Measurements from ENCODE around the gene TARS3.
A peak's percentile ranks its signal among the peaks of the same experiment; 100 is the strongest.

The TARS3 gene

DNA sequence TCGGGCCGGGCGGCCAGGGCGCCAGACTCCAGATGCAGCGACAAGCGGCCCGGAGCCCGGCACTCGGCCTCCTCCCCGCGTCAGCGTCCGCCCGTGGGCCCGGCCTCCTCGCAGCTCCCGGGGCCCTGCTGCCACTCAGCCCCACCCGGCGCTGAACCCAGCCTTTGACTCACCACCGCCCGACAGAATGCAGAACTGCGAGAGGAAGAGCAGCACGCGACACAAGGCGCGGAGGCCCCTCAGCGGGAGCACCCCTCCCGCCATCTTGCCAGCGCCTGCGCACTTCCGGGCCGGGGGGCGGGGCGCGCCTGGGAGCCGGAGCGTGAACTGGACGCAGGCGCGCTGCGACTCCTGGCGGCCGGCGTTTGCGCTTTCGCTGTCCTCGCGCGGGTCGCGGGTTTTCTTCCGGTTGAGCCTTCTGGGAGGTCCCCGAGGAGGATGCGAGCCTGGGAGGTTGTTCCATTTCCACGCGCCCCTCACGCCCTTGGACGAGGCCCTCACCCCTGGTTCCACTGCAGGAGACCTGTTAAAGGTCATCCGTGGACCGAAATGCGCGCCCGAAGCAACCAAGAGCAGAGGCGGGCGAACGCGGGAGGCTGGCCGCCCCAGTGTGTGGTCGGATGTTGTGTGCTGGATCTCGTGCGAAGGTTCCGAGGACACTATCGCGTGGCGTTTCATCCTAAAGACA is 72.0 kb downstream of the TARS3 start, which contains the start of gene TM2D3:
TM2D3 (minus strand) TSS at position 284 of the 688 bp plus-strand sequence; CDS start at position 264, 20 bp downstream.
- no peaks in the 10 kb centered on the region for H3K36me3 ChIP-seq (ENCODE audit: control insufficient read depth, insufficient read depth, low read length)
- H3K9me3 ChIP-seq (ENCODE audit: control insufficient read depth, insufficient read depth, low read length), result no peaks in the 10 kb centered on the region
- H3K27me3 ChIP-seq (ENCODE audit: control insufficient read depth, insufficient read depth, low read length), result peaks cover 2% of the 10 kb centered on the region
- H3K4me3 ChIP-seq (ENCODE audit: low read depth, low read length), result peak within 1 kb of the TSS; percentile 90
- peak within 1 kb of the TSS; percentile 61 for H3K9ac ChIP-seq (ENCODE audit: low read depth, low read length)
- H3K4me1 ChIP-seq (ENCODE audit: control insufficient read depth, insufficient read depth, low read length), result peaks cover 3% of the 10 kb centered on the region

DNA sequence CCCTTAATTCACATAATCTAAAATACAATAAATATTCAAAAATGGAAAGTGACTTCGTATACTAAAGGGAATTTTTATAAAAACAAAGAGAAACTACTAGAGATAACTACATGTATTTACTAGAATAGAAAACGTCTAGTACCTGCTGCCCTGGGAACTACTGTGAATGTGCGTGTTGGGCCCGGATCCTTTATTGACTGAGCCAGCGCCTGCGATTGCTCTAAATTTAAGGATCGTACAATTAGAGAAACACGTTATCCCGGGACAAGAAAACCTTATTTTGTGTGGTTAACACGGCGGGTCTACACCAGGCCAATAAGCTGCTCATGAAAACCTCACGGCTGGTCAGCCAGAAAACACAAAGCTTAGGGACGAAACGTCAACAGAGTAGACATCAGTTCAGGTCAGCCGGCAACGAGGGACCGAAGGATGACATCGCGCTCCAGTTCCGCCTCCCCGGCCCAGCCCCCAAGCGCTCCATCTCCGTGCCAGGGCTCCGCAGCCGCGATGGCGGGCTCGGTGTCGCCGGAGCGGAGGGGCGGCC is 72.6 kb downstream of the TARS3 start:
- Histone ChIP-seq H3K9ac (ENCODE audit: low read depth, low read length) (peak overlapping the region; percentile 58), H3K36me3 (ENCODE audit: control insufficient read depth, insufficient read depth, low read length) (no peaks in the 10 kb centered on the region), H3K27me3 (ENCODE audit: control insufficient read depth, insufficient read depth, low read length) (peaks cover 2% of the 10 kb centered on the region), H3K4me1 (ENCODE audit: control insufficient read depth, insufficient read depth, low read length) (peaks cover 3% of the 10 kb centered on the region), H3K4me3 (ENCODE audit: low read depth, low read length) (peak overlapping the region; percentile 90), H3K9me3 (ENCODE audit: control insufficient read depth, insufficient read depth, low read length) (no peaks in the 10 kb centered on the region)

DNA sequence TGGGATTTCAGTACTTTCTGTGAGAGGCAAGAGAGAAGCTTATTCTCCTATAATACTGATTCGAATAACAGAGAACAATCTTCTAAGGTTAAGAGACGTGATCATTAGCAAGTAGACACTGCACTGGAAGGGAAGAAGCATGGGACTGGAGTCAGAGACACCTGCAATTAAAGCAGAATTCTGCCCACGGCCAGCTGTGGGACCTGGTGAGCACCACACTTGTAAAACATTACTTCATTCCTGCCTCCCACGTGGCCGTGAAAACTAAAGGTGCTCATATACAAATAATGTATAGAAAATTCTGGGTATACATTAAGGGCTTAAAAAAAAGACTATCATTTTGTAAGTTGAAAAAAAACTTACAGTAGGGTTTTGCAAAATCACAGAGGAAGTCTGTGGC is 74.1 kb downstream of the TARS3 start:
- peaks cover 2% of the 10 kb centered on the region for H3K27me3 ChIP-seq (ENCODE audit: control insufficient read depth, insufficient read depth, low read length)
- no peaks in the 10 kb centered on the region for H3K9me3 ChIP-seq (ENCODE audit: control insufficient read depth, insufficient read depth, low read length)
- peaks cover 3% of the 10 kb centered on the region for H3K36me3 ChIP-seq (ENCODE audit: control insufficient read depth, insufficient read depth, low read length)
- H3K9ac ChIP-seq (ENCODE audit: low read depth, low read length), result no peak overlapping the region
- no peak overlapping the region for H3K4me3 ChIP-seq (ENCODE audit: low read depth, low read length)
- H3K4me1 ChIP-seq (ENCODE audit: control insufficient read depth, insufficient read depth, low read length), result peaks cover 3% of the 10 kb centered on the region

DNA sequence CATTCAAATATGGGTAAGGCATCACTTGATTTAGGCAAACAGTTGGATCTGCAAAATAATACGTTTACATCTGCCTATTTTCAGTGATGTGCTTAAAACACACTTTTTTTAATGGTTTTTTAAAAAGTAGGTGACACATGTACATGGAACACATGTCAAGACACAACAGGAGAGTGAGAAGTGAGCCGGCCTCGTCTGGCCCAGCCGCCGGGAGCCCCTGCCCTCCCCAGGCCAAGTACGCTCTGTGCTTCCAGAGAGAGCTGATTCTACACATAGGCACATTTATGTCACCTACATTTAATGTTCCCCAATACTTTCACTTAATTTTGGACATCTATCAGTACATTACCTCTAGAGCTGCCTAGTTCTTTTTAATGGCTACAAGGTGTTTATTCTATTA is 75.9 kb downstream of the TARS3 start:
- H3K4me1 ChIP-seq (ENCODE audit: control insufficient read depth, insufficient read depth, low read length), result peaks cover 3% of the 10 kb centered on the region
- H3K9me3 ChIP-seq (ENCODE audit: control insufficient read depth, insufficient read depth, low read length), result no peaks in the 10 kb centered on the region
- H3K4me3 ChIP-seq (ENCODE audit: low read depth, low read length), result no peak overlapping the region
- H3K9ac ChIP-seq (ENCODE audit: low read depth, low read length), result no peak overlapping the region
- peaks cover 2% of the 10 kb centered on the region for H3K27me3 ChIP-seq (ENCODE audit: control insufficient read depth, insufficient read depth, low read length)
- H3K36me3 ChIP-seq (ENCODE audit: control insufficient read depth, insufficient read depth, low read length), result peaks cover 7% of the 10 kb centered on the region

GRCh38 chr15:101647251-101647650 is 77.0 kb downstream of the TARS3 start:
- Histone ChIP-seq H3K9me3 (ENCODE audit: control insufficient read depth, insufficient read depth, low read length) (no peaks in the 10 kb centered on the region), H3K9ac (ENCODE audit: low read depth, low read length) (no peak overlapping the region), H3K36me3 (ENCODE audit: control insufficient read depth, insufficient read depth, low read length) (peaks cover 7% of the 10 kb centered on the region), H3K27me3 (ENCODE audit: control insufficient read depth, insufficient read depth, low read length) (no peaks in the 10 kb centered on the region), H3K4me3 (ENCODE audit: low read depth, low read length) (no peak overlapping the region), H3K4me1 (ENCODE audit: control insufficient read depth, insufficient read depth, low read length) (peaks cover 3% of the 10 kb centered on the region)

- H3K36me3 ChIP-seq (ENCODE audit: control insufficient read depth, insufficient read depth, low read length), result peaks cover 7% of the 10 kb centered on the region
These were observed 77.6 kb downstream of the TARS3 start for GRCh38 chr15:101646672-101647071.

DNA sequence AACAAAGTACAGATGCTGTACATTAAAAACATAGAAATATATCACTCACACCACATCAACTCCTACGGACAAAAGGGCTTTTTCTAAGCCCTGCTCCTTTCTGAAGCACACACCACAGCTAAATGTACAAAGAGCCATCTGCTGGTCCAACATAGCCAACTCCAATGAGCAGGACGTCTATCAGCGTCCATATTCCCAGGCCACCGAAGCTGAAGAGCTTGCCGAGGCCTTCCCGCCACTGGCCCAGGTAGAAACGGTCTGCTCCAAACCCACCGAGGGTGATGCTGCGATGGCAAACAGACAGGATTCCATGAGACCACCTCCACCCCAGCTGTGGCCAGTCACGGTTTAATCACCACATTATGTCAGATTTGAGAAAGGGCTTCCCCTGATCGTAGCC is 81.9 kb downstream of the TARS3 start:
- H3K36me3 ChIP-seq (ENCODE audit: control insufficient read depth, insufficient read depth, low read length), result peaks cover 7% of the 10 kb centered on the region

More at GRCh38 chr15:101646672-101647071, 77.6 kb downstream of the TARS3 start:
- Histone ChIP-seq H3K4me3 (ENCODE audit: low read depth, low read length) (no peak overlapping the region), H3K9ac (ENCODE audit: low read depth, low read length) (no peak overlapping the region), H3K9me3 (ENCODE audit: control insufficient read depth, insufficient read depth, low read length) (no peaks in the 10 kb centered on the region), H3K4me1 (ENCODE audit: control insufficient read depth, insufficient read depth, low read length) (peaks cover 3% of the 10 kb centered on the region), H3K27me3 (ENCODE audit: control insufficient read depth, insufficient read depth, low read length) (no peaks in the 10 kb centered on the region)

DNA sequence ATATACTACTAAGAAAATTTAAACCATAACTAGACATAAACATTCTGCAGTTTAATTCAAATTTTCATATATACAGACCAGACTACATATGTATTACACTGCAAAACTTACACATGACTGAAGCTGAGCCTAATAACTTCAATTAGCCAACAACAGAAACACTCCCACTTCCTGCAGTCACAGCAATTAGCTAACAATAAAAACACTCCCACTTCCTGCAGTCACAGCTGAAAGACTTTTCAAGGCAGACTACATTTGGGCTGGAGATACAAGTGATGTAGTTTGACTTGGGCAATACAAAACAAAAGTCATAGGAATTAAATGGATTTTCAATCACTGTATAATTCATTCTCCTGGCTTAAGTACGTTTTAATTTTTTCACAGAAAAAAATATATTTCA is 82.4 kb downstream of the TARS3 start:
- H3K4me1 ChIP-seq (ENCODE audit: control insufficient read depth, insufficient read depth, low read length), result no peaks in the 10 kb centered on the region
- H3K27me3 ChIP-seq (ENCODE audit: control insufficient read depth, insufficient read depth, low read length), result no peaks in the 10 kb centered on the region
- H3K9ac ChIP-seq (ENCODE audit: low read depth, low read length), result no peak overlapping the region
- peaks cover 7% of the 10 kb centered on the region for H3K36me3 ChIP-seq (ENCODE audit: control insufficient read depth, insufficient read depth, low read length)
- no peaks in the 10 kb centered on the region for H3K9me3 ChIP-seq (ENCODE audit: control insufficient read depth, insufficient read depth, low read length)
- H3K4me3 ChIP-seq (ENCODE audit: low read depth, low read length), result no peak overlapping the region

More for the DNA sequence above, 81.9 kb downstream of the TARS3 start:
- H3K9ac ChIP-seq (ENCODE audit: low read depth, low read length), result no peak overlapping the region
- H3K27me3 ChIP-seq (ENCODE audit: control insufficient read depth, insufficient read depth, low read length), result no peaks in the 10 kb centered on the region
- H3K4me1 ChIP-seq (ENCODE audit: control insufficient read depth, insufficient read depth, low read length), result no peaks in the 10 kb centered on the region
- H3K9me3 ChIP-seq (ENCODE audit: control insufficient read depth, insufficient read depth, low read length), result no peaks in the 10 kb centered on the region
- H3K4me3 ChIP-seq (ENCODE audit: low read depth, low read length), result no peak overlapping the region

DNA sequence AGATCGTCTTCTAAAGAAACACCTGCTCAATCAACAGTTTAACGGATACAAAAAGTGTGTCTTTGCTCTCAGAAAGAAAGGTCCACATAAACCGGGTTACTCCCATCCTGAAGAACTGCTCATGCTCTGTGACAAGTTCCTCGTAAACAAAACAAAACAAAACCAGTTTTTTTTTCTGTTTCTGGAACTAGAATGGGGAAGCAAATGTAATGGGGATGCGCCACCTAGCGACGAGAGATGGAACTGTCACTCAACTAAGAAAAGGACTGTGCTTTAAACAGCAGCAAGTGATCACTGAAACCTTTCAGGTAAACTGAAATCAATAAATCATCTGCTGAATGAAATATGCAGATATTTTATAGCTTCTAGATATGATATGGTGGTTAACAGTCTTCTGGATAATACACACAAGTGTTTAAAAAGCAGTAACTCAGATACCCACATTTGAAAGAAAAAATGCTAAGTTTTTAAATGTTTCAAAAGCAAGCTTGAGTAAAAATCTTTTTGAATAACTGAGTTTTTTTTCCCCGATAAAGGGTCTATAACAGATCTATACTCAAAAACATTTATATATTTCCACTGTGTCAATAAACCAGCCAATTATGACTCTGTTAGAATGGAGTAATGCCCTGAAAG is 83.0 kb downstream of the TARS3 start:
- H3K9me3 ChIP-seq (ENCODE audit: control insufficient read depth, insufficient read depth, low read length), result no peaks in the 10 kb centered on the region
- H3K27me3 ChIP-seq (ENCODE audit: control insufficient read depth, insufficient read depth, low read length), result no peaks in the 10 kb centered on the region
- no peak overlapping the region for H3K9ac ChIP-seq (ENCODE audit: low read depth, low read length)
- H3K4me1 ChIP-seq (ENCODE audit: control insufficient read depth, insufficient read depth, low read length), result no peaks in the 10 kb centered on the region
- peaks cover 7% of the 10 kb centered on the region for H3K36me3 ChIP-seq (ENCODE audit: control insufficient read depth, insufficient read depth, low read length)
- no peak overlapping the region for H3K4me3 ChIP-seq (ENCODE audit: low read depth, low read length)

- no peaks in the 10 kb centered on the region for H3K27me3 ChIP-seq (ENCODE audit: control insufficient read depth, insufficient read depth, low read length)
- no peaks in the 10 kb centered on the region for H3K4me1 ChIP-seq (ENCODE audit: control insufficient read depth, insufficient read depth, low read length)
- H3K9me3 ChIP-seq (ENCODE audit: control insufficient read depth, insufficient read depth, low read length), result no peaks in the 10 kb centered on the region
- H3K4me3 ChIP-seq (ENCODE audit: low read depth, low read length), result no peak overlapping the region
- H3K36me3 ChIP-seq (ENCODE audit: control insufficient read depth, insufficient read depth, low read length), result peaks cover 5% of the 10 kb centered on the region
- H3K9ac ChIP-seq (ENCODE audit: low read depth, low read length), result no peak overlapping the region
These were observed 84.6 kb downstream of the TARS3 start for GRCh38 chr15:101639667-101640066.

DNA sequence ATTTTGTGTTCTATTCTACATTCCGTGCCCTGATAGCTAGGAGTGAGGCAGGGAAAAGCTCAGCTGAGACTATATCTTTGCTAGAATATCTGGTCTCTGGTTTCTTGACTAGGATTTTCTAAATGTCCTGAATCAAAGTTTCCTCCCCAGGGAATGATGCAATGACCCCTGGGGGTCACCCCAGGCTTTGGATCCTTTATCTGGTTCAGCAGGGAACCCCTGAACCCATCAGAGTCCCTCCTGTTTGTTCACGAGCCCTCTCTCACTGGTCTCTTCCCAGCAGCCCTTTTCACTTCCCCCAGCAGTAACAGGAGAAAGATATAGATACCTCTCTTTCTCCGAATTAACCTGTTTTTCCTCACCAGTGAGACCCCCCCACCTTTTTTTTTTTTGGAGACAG is 86.4 kb downstream of the TARS3 start:
- Histone ChIP-seq H3K27me3 (ENCODE audit: control insufficient read depth, insufficient read depth, low read length) (no peaks in the 10 kb centered on the region), H3K4me3 (ENCODE audit: low read depth, low read length) (no peak overlapping the region), H3K9ac (ENCODE audit: low read depth, low read length) (no peak overlapping the region), H3K4me1 (ENCODE audit: control insufficient read depth, insufficient read depth, low read length) (no peaks in the 10 kb centered on the region), H3K9me3 (ENCODE audit: control insufficient read depth, insufficient read depth, low read length) (no peaks in the 10 kb centered on the region), H3K36me3 (ENCODE audit: control insufficient read depth, insufficient read depth, low read length) (no peaks in the 10 kb centered on the region)

DNA sequence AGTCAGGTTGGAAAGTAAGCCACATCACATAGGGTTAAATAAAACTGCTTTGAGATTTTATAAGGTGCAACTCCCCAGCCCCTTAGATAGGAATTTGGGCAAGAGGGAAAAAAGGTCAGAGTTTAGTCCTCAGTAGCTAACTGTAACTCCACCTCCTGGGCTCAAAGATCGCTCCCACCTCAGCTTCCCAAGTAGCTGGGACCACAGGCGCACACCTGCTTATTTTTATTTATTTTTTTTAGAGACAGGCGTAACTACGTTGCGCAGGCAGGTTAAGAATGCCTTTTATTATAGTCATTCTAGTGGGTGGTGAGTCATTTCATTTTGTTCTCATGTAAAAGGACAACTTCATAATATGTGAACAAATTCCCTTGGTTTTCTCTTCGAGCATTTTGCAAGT is 86.8 kb downstream of the TARS3 start:
- Histone ChIP-seq H3K9me3 (ENCODE audit: control insufficient read depth, insufficient read depth, low read length) (no peaks in the 10 kb centered on the region), H3K9ac (ENCODE audit: low read depth, low read length) (no peak overlapping the region), H3K4me3 (ENCODE audit: low read depth, low read length) (no peak overlapping the region), H3K4me1 (ENCODE audit: control insufficient read depth, insufficient read depth, low read length) (no peaks in the 10 kb centered on the region), H3K27me3 (ENCODE audit: control insufficient read depth, insufficient read depth, low read length) (no peaks in the 10 kb centered on the region), H3K36me3 (ENCODE audit: control insufficient read depth, insufficient read depth, low read length) (no peaks in the 10 kb centered on the region)

All from iPS-15b (cell line).